ENCODE results near the gene CCDC197.

DNA sequence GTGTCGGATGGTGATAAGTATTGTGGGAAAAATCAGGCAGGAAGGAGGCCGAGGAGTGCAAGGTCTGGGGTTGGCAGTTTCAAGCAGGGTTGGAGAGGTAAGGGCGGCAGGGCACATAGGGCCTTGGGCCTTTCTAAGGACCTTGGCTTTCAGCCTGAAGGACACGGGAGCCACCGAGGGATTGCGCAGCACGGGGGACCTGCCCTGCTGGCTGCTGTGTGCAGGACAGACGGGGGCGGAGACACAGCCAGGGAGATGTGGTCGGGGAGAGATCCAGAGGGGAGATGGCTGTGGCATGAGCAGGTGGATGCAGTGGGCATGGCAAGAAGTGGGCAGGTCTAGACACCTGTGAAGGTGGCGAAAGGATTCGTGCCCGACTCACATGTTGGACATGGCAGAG, 43.7 kb downstream of the CCDC197 start:
- TF ChIP-seq, protein P1, sequence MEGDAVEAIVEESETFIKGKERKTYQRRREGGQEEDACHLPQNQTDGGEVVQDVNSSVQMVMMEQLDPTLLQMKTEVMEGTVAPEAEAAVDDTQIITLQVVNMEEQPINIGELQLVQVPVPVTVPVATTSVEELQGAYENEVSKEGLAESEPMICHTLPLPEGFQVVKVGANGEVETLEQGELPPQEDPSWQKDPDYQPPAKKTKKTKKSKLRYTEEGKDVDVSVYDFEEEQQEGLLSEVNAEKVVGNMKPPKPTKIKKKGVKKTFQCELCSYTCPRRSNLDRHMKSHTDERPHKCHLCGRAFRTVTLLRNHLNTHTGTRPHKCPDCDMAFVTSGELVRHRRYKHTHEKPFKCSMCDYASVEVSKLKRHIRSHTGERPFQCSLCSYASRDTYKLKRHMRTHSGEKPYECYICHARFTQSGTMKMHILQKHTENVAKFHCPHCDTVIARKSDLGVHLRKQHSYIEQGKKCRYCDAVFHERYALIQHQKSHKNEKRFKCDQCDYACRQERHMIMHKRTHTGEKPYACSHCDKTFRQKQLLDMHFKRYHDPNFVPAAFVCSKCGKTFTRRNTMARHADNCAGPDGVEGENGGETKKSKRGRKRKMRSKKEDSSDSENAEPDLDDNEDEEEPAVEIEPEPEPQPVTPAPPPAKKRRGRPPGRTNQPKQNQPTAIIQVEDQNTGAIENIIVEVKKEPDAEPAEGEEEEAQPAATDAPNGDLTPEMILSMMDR (IDR thresholded peaks at IDR 0.05): no peak
- no peak for TF ChIP-seq POLR2A (IDR thresholded peaks at IDR 0.05)

Measured in body of pancreas (tissue), 4 donors.